Stimulated activated CD8-positive, alpha-beta memory T cell treated with anti-CD3 and anti-CD28 coated beads, Interleukin-4, amount 100 ng/mL, for 1 hour (primary cell): ENCODE results near the gene TTC23.

Source experiments
- DNase-seq, 2 donors: peaks; one replicate each; pipeline ENCODE4 v3.0.0-alpha.2; 2020; ENCODE audit warnings: low read depth in 2 of 2, low spot score in 1 of 2

The TTC23 gene

GRCh38 chr15:99090011-99090699 lies 159.2 kb downstream of the TTC23 start:
- DNase-seq: no peak

- DNase-seq: no peak
Measured at GRCh38 chr15:99087405-99087943, 161.9 kb downstream of the TTC23 start.

GRCh38 chr15:99086327-99086667 lies 163.1 kb downstream of the TTC23 start:
- no peak for DNase-seq
